ENCODE data around the gene MYOF.

DNA sequence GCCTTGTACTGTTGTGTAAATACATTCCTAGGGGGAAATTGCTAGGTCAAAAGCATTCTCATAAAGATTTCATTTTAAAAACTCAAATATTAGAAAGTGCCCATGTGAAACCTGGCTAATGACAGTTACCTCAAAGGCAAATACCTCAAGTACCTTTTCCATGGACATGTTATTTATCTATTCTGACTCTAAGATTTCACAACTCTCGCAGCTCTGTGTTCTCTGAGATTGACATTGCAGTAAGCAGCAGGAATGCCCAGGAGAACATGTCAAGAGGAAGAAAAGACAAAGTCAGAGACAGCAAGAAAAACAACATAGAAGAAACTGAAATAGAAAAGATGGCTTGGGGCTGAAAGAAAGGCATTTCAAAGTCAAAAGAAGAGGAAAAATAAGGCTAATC is 221.0 kb downstream of the MYOF start:
- TF ChIP-seq, protein P1, sequence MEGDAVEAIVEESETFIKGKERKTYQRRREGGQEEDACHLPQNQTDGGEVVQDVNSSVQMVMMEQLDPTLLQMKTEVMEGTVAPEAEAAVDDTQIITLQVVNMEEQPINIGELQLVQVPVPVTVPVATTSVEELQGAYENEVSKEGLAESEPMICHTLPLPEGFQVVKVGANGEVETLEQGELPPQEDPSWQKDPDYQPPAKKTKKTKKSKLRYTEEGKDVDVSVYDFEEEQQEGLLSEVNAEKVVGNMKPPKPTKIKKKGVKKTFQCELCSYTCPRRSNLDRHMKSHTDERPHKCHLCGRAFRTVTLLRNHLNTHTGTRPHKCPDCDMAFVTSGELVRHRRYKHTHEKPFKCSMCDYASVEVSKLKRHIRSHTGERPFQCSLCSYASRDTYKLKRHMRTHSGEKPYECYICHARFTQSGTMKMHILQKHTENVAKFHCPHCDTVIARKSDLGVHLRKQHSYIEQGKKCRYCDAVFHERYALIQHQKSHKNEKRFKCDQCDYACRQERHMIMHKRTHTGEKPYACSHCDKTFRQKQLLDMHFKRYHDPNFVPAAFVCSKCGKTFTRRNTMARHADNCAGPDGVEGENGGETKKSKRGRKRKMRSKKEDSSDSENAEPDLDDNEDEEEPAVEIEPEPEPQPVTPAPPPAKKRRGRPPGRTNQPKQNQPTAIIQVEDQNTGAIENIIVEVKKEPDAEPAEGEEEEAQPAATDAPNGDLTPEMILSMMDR (IDR thresholded peaks at IDR 0.05), result no peak
- TF ChIP-seq POLR2A (IDR thresholded peaks at IDR 0.05), result no peak

Data from suprapubic skin (tissue), 3 donors.